ENCODE data around the gene NLRP4. TPM values are rescaled to one million over a fixed set of nuclear protein-coding genes. Genes with fewer than 3 reads are reported as not detected.

NLRP4 gene
- total RNA-seq, 1 donor from 2014 or later, result not detected

GRCh38 chr19:55870736-55871135, 34.4 kb downstream of the NLRP4 start:
- Histone ChIP-seq H3K4me3 (ENCODE audit: low read length in 3 of 3) (no peak overlapping the region), H3K27ac (ENCODE audit: low read depth, low read length) (no peak overlapping the region), H3K36me3 (ENCODE audit: control insufficient read depth in 3 of 3, insufficient read depth in 3 of 3, low read length in 3 of 3) (no peaks in the 10 kb centered on the region), H3K4me1 (ENCODE audit: control insufficient read depth in 3 of 3, insufficient read depth in 3 of 3, low read length in 3 of 3) (no peaks in the 10 kb centered on the region), H3K9ac (ENCODE audit: low read depth in 1 of 3, low read length in 3 of 3) (no peak overlapping the region), H3K9me3 (ENCODE audit: control insufficient read depth in 3 of 3, low read length in 3 of 3) (peaks cover 0 to 5% (median 3%) of the 10 kb centered on the region in 3 donors), H3K27me3 (ENCODE audit: control insufficient read depth in 3 of 3, insufficient read depth in 3 of 3, low read length in 3 of 3) (peaks cover 0 to 2% (median 0%) of the 10 kb centered on the region in 3 donors)

- Histone ChIP-seq H3K9me3 (ENCODE audit: control insufficient read depth in 3 of 3, low read length in 3 of 3) (peaks cover 2 to 13% (median 7%) of the 10 kb centered on the region in 3 donors), H3K4me3 (ENCODE audit: low read length in 3 of 3) (no peak overlapping the region)
Observed at GRCh38 chr19:55877211-55877610, 40.9 kb downstream of the NLRP4 start.

GRCh38 chr19:55882626-55883025, 46.3 kb downstream of the NLRP4 start:
- Histone ChIP-seq H3K9me3 (ENCODE audit: control insufficient read depth in 3 of 3, low read length in 3 of 3) (peaks cover 2 to 11% (median 7%) of the 10 kb centered on the region in 3 donors), H3K9ac (ENCODE audit: low read depth in 1 of 3, low read length in 3 of 3) (no peak overlapping the region), H3K27me3 (ENCODE audit: control insufficient read depth in 3 of 3, insufficient read depth in 3 of 3, low read length in 3 of 3) (no peaks in the 10 kb centered on the region), H3K27ac (ENCODE audit: low read depth, low read length) (no peak overlapping the region), H3K4me3 (ENCODE audit: low read length in 3 of 3) (no peak overlapping the region), H3K4me1 (ENCODE audit: control insufficient read depth in 3 of 3, insufficient read depth in 3 of 3, low read length in 3 of 3) (no peaks in the 10 kb centered on the region), H3K36me3 (ENCODE audit: control insufficient read depth in 3 of 3, insufficient read depth in 3 of 3, low read length in 3 of 3) (no peaks in the 10 kb centered on the region)

More at GRCh38 chr19:55877211-55877610, 40.9 kb downstream of the NLRP4 start:
- H3K4me1 ChIP-seq (ENCODE audit: control insufficient read depth in 3 of 3, insufficient read depth in 3 of 3, low read length in 3 of 3), result no peaks in the 10 kb centered on the region
- no peak overlapping the region for H3K27ac ChIP-seq (ENCODE audit: low read depth, low read length)
- no peak overlapping the region for H3K9ac ChIP-seq (ENCODE audit: low read depth in 1 of 3, low read length in 3 of 3)
- H3K36me3 ChIP-seq (ENCODE audit: control insufficient read depth in 3 of 3, insufficient read depth in 3 of 3, low read length in 3 of 3), result no peaks in the 10 kb centered on the region
- no peaks in the 10 kb centered on the region for H3K27me3 ChIP-seq (ENCODE audit: control insufficient read depth in 3 of 3, insufficient read depth in 3 of 3, low read length in 3 of 3)

GRCh38 chr19:55898911-55899310, 62.6 kb downstream of the NLRP4 start:
- Histone ChIP-seq H3K27me3 (ENCODE audit: control insufficient read depth in 3 of 3, insufficient read depth in 3 of 3, low read length in 3 of 3) (no peaks in the 10 kb centered on the region), H3K9ac (ENCODE audit: low read depth in 1 of 3, low read length in 3 of 3) (no peak overlapping the region), H3K4me1 (ENCODE audit: control insufficient read depth in 3 of 3, insufficient read depth in 3 of 3, low read length in 3 of 3) (no peaks in the 10 kb centered on the region), H3K4me3 (ENCODE audit: low read length in 3 of 3) (no peak overlapping the region), H3K36me3 (ENCODE audit: control insufficient read depth in 3 of 3, insufficient read depth in 3 of 3, low read length in 3 of 3) (no peaks in the 10 kb centered on the region), H3K27ac (ENCODE audit: low read depth, low read length) (no peak overlapping the region), H3K9me3 (ENCODE audit: control insufficient read depth in 3 of 3, low read length in 3 of 3) (peaks cover 3 to 6% (median 5%) of the 10 kb centered on the region in 3 donors)

GRCh38 chr19:55901369-55902079, 65.2 kb downstream of the NLRP4 start:
- Histone ChIP-seq H3K9ac (ENCODE audit: low read depth in 1 of 3, low read length in 3 of 3) (no peak overlapping the region), H3K27ac (ENCODE audit: low read depth, low read length) (no peak overlapping the region), H3K27me3 (ENCODE audit: control insufficient read depth in 3 of 3, insufficient read depth in 3 of 3, low read length in 3 of 3) (no peaks in the 10 kb centered on the region), H3K4me3 (ENCODE audit: low read length in 3 of 3) (no peak overlapping the region), H3K9me3 (ENCODE audit: control insufficient read depth in 3 of 3, low read length in 3 of 3) (peaks cover 2 to 5% (median 3%) of the 10 kb centered on the region in 3 donors), H3K36me3 (ENCODE audit: control insufficient read depth in 3 of 3, insufficient read depth in 3 of 3, low read length in 3 of 3) (no peaks in the 10 kb centered on the region), H3K4me1 (ENCODE audit: control insufficient read depth in 3 of 3, insufficient read depth in 3 of 3, low read length in 3 of 3) (no peaks in the 10 kb centered on the region)

- H3K9me3 ChIP-seq (ENCODE audit: control insufficient read depth in 3 of 3, low read length in 3 of 3), result peaks cover 2 to 5% (median 3%) of the 10 kb centered on the region in 3 donors
- H3K4me3 ChIP-seq (ENCODE audit: low read length in 3 of 3), result no peak overlapping the region
- H3K27me3 ChIP-seq (ENCODE audit: control insufficient read depth in 3 of 3, insufficient read depth in 3 of 3, low read length in 3 of 3), result no peaks in the 10 kb centered on the region
- no peak overlapping the region for H3K27ac ChIP-seq (ENCODE audit: low read depth, low read length)
- no peaks in the 10 kb centered on the region for H3K4me1 ChIP-seq (ENCODE audit: control insufficient read depth in 3 of 3, insufficient read depth in 3 of 3, low read length in 3 of 3)
- no peak overlapping the region for H3K9ac ChIP-seq (ENCODE audit: low read depth in 1 of 3, low read length in 3 of 3)
- no peaks in the 10 kb centered on the region for H3K36me3 ChIP-seq (ENCODE audit: control insufficient read depth in 3 of 3, insufficient read depth in 3 of 3, low read length in 3 of 3)
Observed at GRCh38 chr19:55902080-55902751, 65.9 kb downstream of the NLRP4 start.

GRCh38 chr19:55907286-55907685, 70.9 kb downstream of the NLRP4 start:
- Histone ChIP-seq H3K9me3 (ENCODE audit: control insufficient read depth in 3 of 3, low read length in 3 of 3) (peaks cover 3 to 8% (median 4%) of the 10 kb centered on the region in 3 donors), H3K4me1 (ENCODE audit: control insufficient read depth in 3 of 3, insufficient read depth in 3 of 3, low read length in 3 of 3) (no peaks in the 10 kb centered on the region), H3K4me3 (ENCODE audit: low read length in 3 of 3) (no peak overlapping the region), H3K36me3 (ENCODE audit: control insufficient read depth in 3 of 3, insufficient read depth in 3 of 3, low read length in 3 of 3) (no peaks in the 10 kb centered on the region), H3K27ac (ENCODE audit: low read depth, low read length) (no peak overlapping the region), H3K9ac (ENCODE audit: low read depth in 1 of 3, low read length in 3 of 3) (no peak overlapping the region), H3K27me3 (ENCODE audit: control insufficient read depth in 3 of 3, insufficient read depth in 3 of 3, low read length in 3 of 3) (no peaks in the 10 kb centered on the region)

- H3K36me3 ChIP-seq (ENCODE audit: control insufficient read depth in 3 of 3, insufficient read depth in 3 of 3, low read length in 3 of 3), result no peaks in the 10 kb centered on the region
- H3K4me1 ChIP-seq (ENCODE audit: control insufficient read depth in 3 of 3, insufficient read depth in 3 of 3, low read length in 3 of 3), result no peaks in the 10 kb centered on the region
- H3K4me3 ChIP-seq (ENCODE audit: low read length in 3 of 3), result no peak overlapping the region
- H3K9me3 ChIP-seq (ENCODE audit: control insufficient read depth in 3 of 3, low read length in 3 of 3), result peaks cover 2 to 8% (median 3%) of the 10 kb centered on the region in 3 donors
- H3K27ac ChIP-seq (ENCODE audit: low read depth, low read length), result no peak overlapping the region
- H3K27me3 ChIP-seq (ENCODE audit: control insufficient read depth in 3 of 3, insufficient read depth in 3 of 3, low read length in 3 of 3), result no peaks in the 10 kb centered on the region
- H3K9ac ChIP-seq (ENCODE audit: low read depth in 1 of 3, low read length in 3 of 3), result no peak overlapping the region
Observed at GRCh38 chr19:55907746-55908145, 71.4 kb downstream of the NLRP4 start.

GRCh38 chr19:55909801-55910200, 73.5 kb downstream of the NLRP4 start:
- Histone ChIP-seq H3K36me3 (ENCODE audit: control insufficient read depth in 3 of 3, insufficient read depth in 3 of 3, low read length in 3 of 3) (no peaks in the 10 kb centered on the region), H3K4me3 (ENCODE audit: low read length in 3 of 3) (no peak overlapping the region), H3K9ac (ENCODE audit: low read depth in 1 of 3, low read length in 3 of 3) (no peak overlapping the region), H3K4me1 (ENCODE audit: control insufficient read depth in 3 of 3, insufficient read depth in 3 of 3, low read length in 3 of 3) (no peaks in the 10 kb centered on the region), H3K27ac (ENCODE audit: low read depth, low read length) (no peak overlapping the region), H3K27me3 (ENCODE audit: control insufficient read depth in 3 of 3, insufficient read depth in 3 of 3, low read length in 3 of 3) (no peaks in the 10 kb centered on the region), H3K9me3 (ENCODE audit: control insufficient read depth in 3 of 3, low read length in 3 of 3) (peaks cover 3 to 5% (median 4%) of the 10 kb centered on the region in 3 donors)

- Histone ChIP-seq H3K36me3 (ENCODE audit: control insufficient read depth in 3 of 3, insufficient read depth in 3 of 3, low read length in 3 of 3) (no peaks in the 10 kb centered on the region), H3K27ac (ENCODE audit: low read depth, low read length) (no peak overlapping the region), H3K9me3 (ENCODE audit: control insufficient read depth in 3 of 3, low read length in 3 of 3) (peaks cover 3 to 5% (median 4%) of the 10 kb centered on the region in 3 donors)
Observed at GRCh38 chr19:55912916-55913315, 76.6 kb downstream of the NLRP4 start.

More at GRCh38 chr19:55912916-55913315, 76.6 kb downstream of the NLRP4 start:
- Histone ChIP-seq H3K4me1 (ENCODE audit: control insufficient read depth in 3 of 3, insufficient read depth in 3 of 3, low read length in 3 of 3) (no peaks in the 10 kb centered on the region), H3K4me3 (ENCODE audit: low read length in 3 of 3) (no peak overlapping the region), H3K27me3 (ENCODE audit: control insufficient read depth in 3 of 3, insufficient read depth in 3 of 3, low read length in 3 of 3) (no peaks in the 10 kb centered on the region), H3K9ac (ENCODE audit: low read depth in 1 of 3, low read length in 3 of 3) (no peak overlapping the region)

Data from skeletal muscle tissue (tissue), 4 donors.